Vagina (tissue), 2 donors: Measurements from ENCODE around the gene PLSCR3.

ENCODE experiments used
- POLR2A ChIP-seq, 2 donors: fragments of 450-650 bp; IDR thresholded peaks; one replicate each; pipeline ENCODE4 v1.6.1; 2017; ENCODE audit warnings: antibody characterized with exemption in 2 of 2, mild to moderate bottlenecking in 2 of 2, moderate library complexity in 2 of 2
- POLR2AphosphoS5 ChIP-seq, 2 donors: sonication (generic); formaldehyde crosslinking; IDR thresholded peaks; one replicate each; pipeline ENCODE4 v1.9.0; 2017; ENCODE audit warnings: antibody characterized with exemption in 2 of 2, mild to moderate bottlenecking in 2 of 2, low read depth in 1 of 2; ENCODE audit not compliant: insufficient read depth in 1 of 2
- TF ChIP-seq, protein P1 (sequence below), 3 experiments: fragments of 450-650 bp in 2 of 3; fragments of 200-600 bp in 1 of 3; sonication (generic) in 1 of 3; IDR thresholded peaks; one replicate each; pipeline ENCODE4 v1.5.1; 2017 to 2019; ENCODE audit warnings: antibody characterized with exemption in 3 of 3, mild to moderate bottlenecking in 2 of 3, moderate library complexity in 2 of 3

DNA sequence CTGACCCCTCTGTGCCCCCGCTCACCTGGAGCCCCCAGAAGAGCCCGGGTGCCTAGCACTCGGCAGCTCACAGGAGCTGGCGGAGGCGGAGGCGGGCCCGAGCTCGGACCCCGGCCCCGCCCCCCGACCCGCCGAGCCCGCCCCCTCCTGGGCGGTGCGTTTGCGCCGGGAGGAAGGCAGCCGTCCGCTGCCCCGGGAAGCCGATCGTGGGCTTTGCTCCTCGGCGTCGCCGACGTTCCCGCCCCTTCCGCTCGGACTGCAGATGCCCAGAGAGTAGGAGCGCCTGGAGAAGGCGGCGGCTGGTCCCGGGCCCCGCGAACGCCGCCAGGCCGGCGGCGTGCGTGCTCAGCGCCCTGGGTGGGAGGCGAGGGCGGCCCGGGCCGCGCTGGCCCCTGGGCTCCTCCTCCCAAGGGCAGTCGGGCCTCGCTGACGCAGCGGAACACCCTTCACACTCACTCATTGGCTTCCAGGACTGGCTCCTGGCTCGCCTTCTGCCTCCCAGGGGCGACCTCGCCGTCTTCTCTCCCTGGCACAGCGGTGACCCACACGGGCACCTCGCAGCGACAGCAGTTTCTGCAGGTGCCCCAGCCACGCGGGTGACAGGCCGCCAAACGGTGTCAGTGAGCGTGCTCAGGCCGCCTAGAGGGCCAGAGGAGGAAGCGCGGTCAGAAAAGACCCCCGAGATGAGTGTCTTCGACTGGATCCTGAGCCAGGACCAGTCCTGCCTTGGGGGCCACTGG is at the start of gene PLSCR3:
- TF ChIP-seq POLR2A (IDR thresholded peaks at IDR 0.05) (peak in 1 of 2 donors; percentile 92), POLR2AphosphoS5 (IDR thresholded peaks at IDR 0.05; ENCODE audit: insufficient read depth in 1 of 2, low read depth in 1 of 2) (peak in 1 of 2 donors; percentile 83)
- TF ChIP-seq, protein P1, sequence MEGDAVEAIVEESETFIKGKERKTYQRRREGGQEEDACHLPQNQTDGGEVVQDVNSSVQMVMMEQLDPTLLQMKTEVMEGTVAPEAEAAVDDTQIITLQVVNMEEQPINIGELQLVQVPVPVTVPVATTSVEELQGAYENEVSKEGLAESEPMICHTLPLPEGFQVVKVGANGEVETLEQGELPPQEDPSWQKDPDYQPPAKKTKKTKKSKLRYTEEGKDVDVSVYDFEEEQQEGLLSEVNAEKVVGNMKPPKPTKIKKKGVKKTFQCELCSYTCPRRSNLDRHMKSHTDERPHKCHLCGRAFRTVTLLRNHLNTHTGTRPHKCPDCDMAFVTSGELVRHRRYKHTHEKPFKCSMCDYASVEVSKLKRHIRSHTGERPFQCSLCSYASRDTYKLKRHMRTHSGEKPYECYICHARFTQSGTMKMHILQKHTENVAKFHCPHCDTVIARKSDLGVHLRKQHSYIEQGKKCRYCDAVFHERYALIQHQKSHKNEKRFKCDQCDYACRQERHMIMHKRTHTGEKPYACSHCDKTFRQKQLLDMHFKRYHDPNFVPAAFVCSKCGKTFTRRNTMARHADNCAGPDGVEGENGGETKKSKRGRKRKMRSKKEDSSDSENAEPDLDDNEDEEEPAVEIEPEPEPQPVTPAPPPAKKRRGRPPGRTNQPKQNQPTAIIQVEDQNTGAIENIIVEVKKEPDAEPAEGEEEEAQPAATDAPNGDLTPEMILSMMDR (IDR thresholded peaks at IDR 0.05): peak in 2 of 3 experiments; percentile 32 to 35
